HL-60 (cell line): ENCODE data around the gene PCDHB1.

Experiments
- CTCF ChIP-seq: IDR thresholded peaks from one replicate; pipeline ENCODE4 v1.5.1; 2011; ENCODE audit warnings: low read length, control low read depth, inconsistent platforms; ENCODE audit not compliant: insufficient read depth
- GABPA ChIP-seq: IDR thresholded peaks from 2 replicates; pipeline ENCODE4 v1.6.1; 2012; ENCODE audit warnings: low read depth
- POLR2AphosphoS5 ChIP-seq: IDR thresholded peaks from 2 replicates; pipeline ENCODE4 v1.6.1; 2012; ENCODE audit warnings: low read depth
- REST ChIP-seq: IDR thresholded peaks from 2 replicates; pipeline ENCODE4 v1.6.1; 2012; ENCODE audit warnings: low read depth; ENCODE audit not compliant: insufficient replicate concordance

- TF ChIP-seq CTCF (no peak), GABPA (no peak), REST (no peak), POLR2AphosphoS5 (no peak)
Measured at GRCh38 chr5:141042555-141042954, 8.6 kb upstream of the PCDHB1 start.
